Karpas-422 (cell line): ENCODE measurements around the gene PRSS50. TPM values are rescaled to one million over a fixed set of nuclear protein-coding genes. Genes with fewer than 3 reads are reported as not detected.
"Not testable (repeated sequence)": the region's sequence is repeated elsewhere in the genome, so short reads cannot be mapped to it uniquely, and the experiment has no call there.

Experiments
- DNase-seq: peaks from one replicate; pipeline ENCODE4 v3.0.0-alpha.2; 2015
- H2AFZ ChIP-seq: fragments of 200-600 bp; sonication (generic); 2 replicates; pipeline ENCODE4 v1.6.1; 2014; ENCODE audit warnings: antibody characterized with exemption, low read length, mixed read lengths
- H3K27ac ChIP-seq: fragments of 200-600 bp; sonication (generic); 2 replicates; pipeline ENCODE4 v1.5.1; 2014; ENCODE audit warnings: mild to moderate bottlenecking, low read length, moderate library complexity
- H3K27me3 ChIP-seq: fragments of 200-600 bp; sonication (generic); 2 replicates; pipeline ENCODE4 v1.6.1; 2014; ENCODE audit warnings: low read length, mixed read lengths
- H3K36me3 ChIP-seq: fragments of 200-600 bp; sonication (generic); 2 replicates; pipeline ENCODE4 v1.6.1; 2014; ENCODE audit warnings: low read length, mixed read lengths; ENCODE audit not compliant: insufficient read depth
- H3K4me1 ChIP-seq: fragments of 200-600 bp; sonication (generic); 2 replicates; pipeline ENCODE4 v1.6.1; 2014; ENCODE audit warnings: mild to moderate bottlenecking, low read length, mixed read lengths
- H3K4me2 ChIP-seq: fragments of 200-600 bp; sonication (generic); 2 replicates; pipeline ENCODE4 v1.6.1; 2014; ENCODE audit warnings: low read length, low read depth, mild to moderate bottlenecking; ENCODE audit not compliant: poor library complexity, severe bottlenecking
- H3K4me3 ChIP-seq: fragments of 200-600 bp; sonication (generic); 2 replicates; pipeline ENCODE4 v1.5.1; 2014; ENCODE audit warnings: mild to moderate bottlenecking, antibody characterized with exemption, low read length, mixed read lengths
- H3K79me2 ChIP-seq: fragments of 200-600 bp; sonication (generic); 2 replicates; pipeline ENCODE4 v1.6.1; 2014; ENCODE audit warnings: mild to moderate bottlenecking, low read length, mixed read lengths
- H3K9ac ChIP-seq: fragments of 200-600 bp; sonication (generic); 2 replicates; pipeline ENCODE4 v1.6.0; 2014; ENCODE audit warnings: low read length
- H3K9me2 ChIP-seq: fragments of 200-600 bp; sonication (generic), shearing (Covaris generic); replicated peaks from 2 replicates; pipeline ENCODE4 v1.6.0; 2014; ENCODE audit warnings: mild to moderate bottlenecking, low read length, moderate library complexity; ENCODE audit not compliant: insufficient read depth
- H3K9me3 ChIP-seq: fragments of 300-700, 200-600 bp; sonication (generic); 2 replicates; pipeline ENCODE4 v1.6.1; 2014; ENCODE audit warnings: low read length, mixed read lengths
- H4K20me1 ChIP-seq: fragments of 200-600 bp; sonication (generic); 2 replicates; pipeline ENCODE4 v1.6.1; 2014; ENCODE audit warnings: mild to moderate bottlenecking, antibody characterized with exemption, low read length, low read depth; ENCODE audit not compliant: insufficient read depth
- total RNA-seq: library from RNA; depleted of rRNA; stranded (reverse); fragments of >200 nt; shearing (Covaris generic); gene quantifications from 2 replicates; pipeline ENCODE4 v1.2.3, GENCODE V29; 2014; ENCODE audit warnings: low replicate concordance

PRSS50 gene
- total RNA-seq, 1 experiment from 2014 or later: not detected

DNA sequence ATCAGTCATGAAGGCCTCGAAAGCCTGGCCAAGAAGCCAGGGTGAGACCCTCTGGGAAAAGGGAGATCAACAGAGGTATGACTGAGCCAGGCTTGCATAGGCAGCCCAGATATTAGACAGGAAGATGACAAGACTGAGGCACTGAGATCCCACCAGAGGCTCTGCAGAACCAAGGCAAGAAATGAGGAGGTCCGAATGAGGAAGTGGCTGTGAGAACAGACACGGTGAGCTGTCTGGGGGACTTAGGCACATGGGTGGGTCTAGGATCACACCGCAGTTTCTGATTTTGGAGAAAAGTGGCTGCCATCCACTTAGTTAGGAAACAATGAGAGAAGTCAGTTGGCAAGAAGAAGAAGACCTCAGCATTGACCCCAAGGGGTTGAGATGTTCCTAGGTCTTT is 31.5 kb upstream of the PRSS50 start:
- no peaks in the 10 kb centered on the region for H3K36me3 ChIP-seq
- no peak overlapping the region for H3K27ac ChIP-seq
- no peaks in the 10 kb centered on the region for H3K9me3 ChIP-seq
- no peak for DNase-seq
- no peak overlapping the region for H3K4me3 ChIP-seq
- no peaks in the 10 kb centered on the region for H3K4me1 ChIP-seq
- no peaks in the 10 kb centered on the region for H3K9me2 ChIP-seq
- no peak overlapping the region for H3K9ac ChIP-seq
- H3K27me3 ChIP-seq: no peaks in the 10 kb centered on the region
- no peaks in the 10 kb centered on the region for H4K20me1 ChIP-seq
- H2AFZ ChIP-seq: no peak overlapping the region
- no peak overlapping the region for H3K4me2 ChIP-seq
- no peaks in the 10 kb centered on the region for H3K79me2 ChIP-seq

DNA sequence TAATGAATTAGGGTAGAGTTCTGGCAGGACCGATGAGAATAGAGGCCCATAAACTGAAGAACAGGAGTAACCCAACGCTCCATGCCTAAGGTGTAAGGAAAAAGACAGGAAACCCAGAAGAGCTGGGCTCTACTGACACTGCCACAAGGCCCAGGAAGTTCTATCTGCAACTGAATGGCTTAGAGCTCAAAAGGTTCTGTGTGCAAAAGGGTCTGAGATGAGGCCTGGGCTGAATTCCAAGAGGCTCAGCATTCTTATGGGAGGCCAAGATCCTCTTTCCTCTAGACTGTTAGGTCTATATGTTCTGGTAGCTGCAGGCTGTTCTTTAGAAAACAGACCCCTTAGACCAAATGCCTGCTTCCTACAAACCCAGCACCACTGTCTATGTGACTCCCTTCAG is 30.5 kb upstream of the PRSS50 start:
- Histone ChIP-seq H3K4me3 (no peak overlapping the region), H3K27ac (no peak overlapping the region), H3K9me3 (no peaks in the 10 kb centered on the region), H3K27me3 (no peaks in the 10 kb centered on the region), H3K36me3 (no peaks in the 10 kb centered on the region), H2AFZ (no peak overlapping the region), H4K20me1 (no peaks in the 10 kb centered on the region), H3K79me2 (no peaks in the 10 kb centered on the region), H3K9me2 (no peaks in the 10 kb centered on the region), H3K4me1 (no peaks in the 10 kb centered on the region), H3K9ac (no peak overlapping the region), H3K4me2 (no peak overlapping the region)
- DNase-seq: no peak

DNA sequence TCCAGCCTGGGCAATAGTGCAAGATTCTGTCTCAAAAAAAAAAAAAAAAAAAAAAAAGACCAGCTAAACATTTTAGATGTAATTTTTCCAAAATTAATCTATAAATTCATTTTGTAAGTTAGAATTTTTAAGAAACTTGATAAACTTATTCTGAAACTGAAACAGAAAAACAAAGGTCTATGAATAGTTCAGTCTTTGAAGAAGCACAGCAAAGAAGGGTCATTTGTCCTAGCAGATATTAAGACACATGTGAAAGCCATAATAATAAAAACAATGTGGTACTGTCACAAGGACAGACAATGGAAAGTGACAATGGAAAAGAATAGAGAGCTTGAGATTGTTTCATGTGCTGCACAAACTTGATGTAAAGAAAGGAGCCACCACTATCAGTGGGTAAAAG is 29.0 kb upstream of the PRSS50 start:
- Histone ChIP-seq H4K20me1 (no peaks in the 10 kb centered on the region), H3K36me3 (no peaks in the 10 kb centered on the region), H3K79me2 (no peaks in the 10 kb centered on the region), H3K9me3 (no peaks in the 10 kb centered on the region), H3K4me3 (no peak overlapping the region), H3K9me2 (no peaks in the 10 kb centered on the region), H3K9ac (no peak overlapping the region), H3K4me1 (no peaks in the 10 kb centered on the region), H2AFZ (no peak overlapping the region), H3K4me2 (no peak overlapping the region), H3K27ac (no peak overlapping the region), H3K27me3 (no peaks in the 10 kb centered on the region)
- DNase-seq: no peak

DNA sequence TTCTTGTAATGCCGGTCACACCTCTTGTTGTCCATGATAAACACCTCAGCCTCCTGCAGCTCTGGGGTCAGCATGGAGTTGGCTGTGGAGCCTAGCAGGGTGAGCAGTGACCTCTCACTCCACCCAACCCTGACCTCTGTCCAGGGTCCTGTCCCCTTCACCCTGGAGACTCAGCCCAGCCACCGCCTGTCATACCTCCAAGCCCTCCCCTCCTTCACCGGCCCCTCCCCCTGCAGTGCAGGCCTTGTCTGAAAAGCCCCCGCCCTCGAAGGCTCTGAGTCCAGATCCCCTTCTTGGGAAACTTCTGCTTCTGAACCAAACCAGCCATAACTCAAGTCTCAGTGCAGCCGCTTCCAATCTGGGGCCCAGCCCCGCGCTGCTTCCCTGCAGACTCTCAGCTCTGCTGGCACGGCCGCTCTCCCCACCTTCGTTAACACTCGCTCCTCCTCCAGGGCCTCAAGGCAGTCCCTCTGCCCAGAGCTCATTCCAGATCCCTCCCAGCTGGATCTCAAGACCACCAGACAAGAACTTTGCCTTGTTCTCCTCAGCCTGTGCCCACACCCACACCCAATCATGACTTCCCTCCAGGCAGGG is 25.4 kb upstream of the PRSS50 start:
- Histone ChIP-seq H3K79me2 (no peaks in the 10 kb centered on the region), H3K27ac (no peak overlapping the region), H3K9ac (no peak overlapping the region), H3K27me3 (no peaks in the 10 kb centered on the region; the same call in 1 of the 2 replicates), H3K9me2 (no peaks in the 10 kb centered on the region), H2AFZ (no peak overlapping the region), H3K4me1 (no peaks in the 10 kb centered on the region), H3K36me3 (no peaks in the 10 kb centered on the region), H3K4me2 (no peak overlapping the region), H4K20me1 (no peaks in the 10 kb centered on the region), H3K4me3 (no peak overlapping the region), H3K9me3 (no peaks in the 10 kb centered on the region)
- no peak for DNase-seq

DNA sequence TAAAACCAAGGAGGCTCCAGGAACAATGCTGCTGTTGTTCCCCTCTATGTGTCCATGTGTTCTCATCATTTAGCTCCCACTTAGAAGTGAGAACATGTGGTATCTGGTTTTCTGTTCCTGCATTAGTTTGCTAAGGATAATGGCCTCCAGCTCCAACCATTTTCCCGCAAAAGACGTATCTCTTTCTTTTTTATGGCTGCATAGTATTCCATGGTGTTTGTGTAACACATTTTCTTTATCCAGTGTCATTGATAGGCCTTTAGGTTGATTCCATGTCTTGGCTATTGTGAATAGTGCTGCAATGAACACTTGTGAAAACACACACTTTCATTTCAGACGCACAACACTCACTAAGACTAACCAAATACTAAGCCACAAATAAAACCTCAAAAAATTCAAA is 21.9 kb upstream of the PRSS50 start:
- not testable (repeated sequence) for H3K79me2 ChIP-seq, H3K9me2 ChIP-seq

DNA sequence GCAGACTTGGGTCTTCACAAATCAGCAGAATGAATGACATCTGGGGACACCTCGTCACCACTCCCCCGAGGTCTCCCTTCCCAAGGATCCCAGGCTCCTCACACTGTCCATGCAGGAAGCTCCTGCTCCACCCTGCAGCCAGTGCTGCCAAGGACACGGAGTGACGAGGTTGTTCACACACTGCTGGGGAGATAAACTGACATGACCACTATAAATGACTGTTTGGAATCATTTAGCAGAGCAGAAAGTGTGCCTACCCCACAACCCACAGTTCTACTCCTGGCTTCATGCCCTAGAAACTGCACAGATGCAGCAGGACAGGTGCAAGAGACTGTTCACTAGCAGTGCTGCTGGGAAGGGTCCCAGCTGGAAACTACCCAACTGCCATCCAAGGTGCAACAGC is 19.7 kb upstream of the PRSS50 start:
- no peaks in the 10 kb centered on the region for H3K9me2 ChIP-seq

More for the DNA sequence above, 21.9 kb upstream of the PRSS50 start:
- not testable (repeated sequence) for H3K27ac ChIP-seq, DNase-seq, H3K4me3 ChIP-seq, H3K4me1 ChIP-seq, H3K9ac ChIP-seq, H3K9me3 ChIP-seq, H3K27me3 ChIP-seq, H4K20me1 ChIP-seq, H3K4me2 ChIP-seq, H3K36me3 ChIP-seq, H2AFZ ChIP-seq

DNA sequence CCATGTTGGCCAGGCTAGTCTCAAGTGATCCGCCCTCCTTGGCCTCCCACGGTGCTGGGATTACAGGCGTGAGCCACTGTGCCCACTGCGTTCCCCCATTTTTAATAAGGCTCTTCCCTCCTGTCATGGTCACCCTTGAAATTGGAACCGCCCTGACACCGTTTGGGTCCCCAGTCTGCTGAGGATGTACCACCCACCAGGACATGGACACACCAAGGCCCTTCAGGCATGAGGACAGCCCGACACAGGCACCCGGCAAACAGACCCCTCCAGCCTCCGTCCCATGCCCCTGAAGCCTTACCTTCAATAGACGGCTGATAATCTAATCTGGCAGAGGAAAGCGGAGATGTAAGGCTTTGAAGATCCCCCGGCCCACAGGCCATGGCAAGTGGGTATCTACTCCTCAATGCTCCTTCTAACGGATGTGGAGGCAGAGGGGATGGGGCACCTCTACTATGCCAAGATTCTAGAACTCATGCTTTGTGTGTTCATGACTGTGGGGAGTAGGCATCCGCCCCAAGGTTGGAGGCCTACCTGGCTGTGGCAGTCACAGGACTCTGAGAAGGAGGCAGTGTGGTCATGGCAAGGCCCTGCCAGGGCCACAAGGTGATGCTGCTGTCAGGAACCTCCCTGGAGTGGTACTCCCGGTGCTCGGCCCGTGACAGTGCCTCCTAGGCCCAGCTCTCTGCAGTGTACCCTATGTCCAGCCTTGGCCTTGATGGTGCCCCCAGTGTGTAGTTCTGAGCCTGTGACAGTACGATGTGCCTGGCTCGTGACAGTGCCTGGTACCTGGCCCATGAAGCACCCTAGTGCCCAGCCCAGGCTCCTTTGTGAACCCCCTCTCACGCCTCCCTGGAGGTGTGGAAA is 18.6 kb upstream of the PRSS50 start:
- Histone ChIP-seq H3K9me2 (no peaks in the 10 kb centered on the region), H3K9ac (no peak overlapping the region), H3K79me2 (no peaks in the 10 kb centered on the region), H3K9me3 (no peaks in the 10 kb centered on the region), H2AFZ (no peak overlapping the region), H3K36me3 (no peaks in the 10 kb centered on the region), H3K4me1 (0 out of 2 replicates have a peak, but pooled peaks cover 2% of the 10 kb centered on the region), H3K4me3 (no peak overlapping the region), H4K20me1 (no peaks in the 10 kb centered on the region), H3K4me2 (no peak overlapping the region), H3K27ac (no peak overlapping the region), H3K27me3 (no peaks in the 10 kb centered on the region; the same call in 1 of the 2 replicates)
- no peak for DNase-seq

More for the DNA sequence above, 19.7 kb upstream of the PRSS50 start:
- Histone ChIP-seq H3K9ac (no peak overlapping the region), H2AFZ (no peak overlapping the region), H4K20me1 (no peaks in the 10 kb centered on the region), H3K4me3 (no peak overlapping the region), H3K4me2 (no peak overlapping the region), H3K27me3 (no peaks in the 10 kb centered on the region; the same call in 1 of the 2 replicates), H3K36me3 (no peaks in the 10 kb centered on the region), H3K27ac (no peak overlapping the region), H3K79me2 (no peaks in the 10 kb centered on the region), H3K4me1 (no peaks in the 10 kb centered on the region), H3K9me3 (no peaks in the 10 kb centered on the region)
- DNase-seq: no peak

DNA sequence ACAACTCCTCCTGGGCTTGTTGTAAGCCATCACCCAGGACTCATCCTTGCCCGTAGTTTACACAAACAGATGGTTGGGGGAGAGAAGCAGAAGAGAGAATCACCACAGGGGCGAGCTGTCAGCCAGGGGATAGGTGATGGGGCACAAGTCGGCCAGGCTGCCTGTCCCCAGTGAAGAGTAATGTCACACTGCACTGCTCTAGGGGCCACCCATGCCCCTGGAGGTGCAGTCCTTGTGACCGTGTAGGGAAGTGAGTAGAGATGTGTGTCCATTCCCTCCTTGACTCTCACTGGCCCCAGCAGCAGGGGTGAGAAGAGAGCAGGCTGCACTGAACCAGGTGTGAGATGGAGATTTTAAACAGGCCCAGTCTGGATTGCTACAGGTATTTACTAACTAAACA is 17.1 kb upstream of the PRSS50 start:
- H3K4me3 ChIP-seq: no peak overlapping the region
- no peak overlapping the region for H2AFZ ChIP-seq
- H3K4me1 ChIP-seq: 0 out of 2 replicates have a peak, but pooled peaks cover 2% of the 10 kb centered on the region
- H3K27me3 ChIP-seq: no peaks in the 10 kb centered on the region; the same call in 1 of the 2 replicates
- no peaks in the 10 kb centered on the region for H4K20me1 ChIP-seq
- no peak overlapping the region for H3K4me2 ChIP-seq
- H3K9ac ChIP-seq: no peak overlapping the region
- DNase-seq: no peak
- no peaks in the 10 kb centered on the region for H3K9me3 ChIP-seq
- H3K36me3 ChIP-seq: no peaks in the 10 kb centered on the region
- no peak overlapping the region for H3K27ac ChIP-seq
- no peaks in the 10 kb centered on the region for H3K9me2 ChIP-seq
- H3K79me2 ChIP-seq: no peaks in the 10 kb centered on the region
